ENCODE results near the gene TMEM150A.

The TMEM150A gene

GRCh38 chr2:85602476-85603234, at the start of gene TMEM150A:
TMEM150A (minus strand) TSS chr2:85602698; CDS start chr2:85601948, 750 bp downstream.
- H3K4me3 ChIP-seq (ENCODE audit: control insufficient read depth, low read depth, low read length), result peak within 1 kb of the TSS; percentile 92
- DNase-seq (ENCODE audit: low read depth), result peak; percentile 84

GRCh38 chr2:85652056-85652455, 49.6 kb upstream of the TMEM150A start:
- no peak for DNase-seq (ENCODE audit: low read depth)
- no peak overlapping the region for H3K4me3 ChIP-seq (ENCODE audit: control insufficient read depth, low read depth, low read length)
- no peak for TF ChIP-seq CTCF (conservative IDR thresholded peaks at IDR 0.05; ENCODE audit: control insufficient read depth, insufficient read depth, low read depth, low read length)

More at GRCh38 chr2:85602476-85603234, at the start of gene TMEM150A:
- no peak for TF ChIP-seq CTCF (conservative IDR thresholded peaks at IDR 0.05; ENCODE audit: control insufficient read depth, insufficient read depth, low read depth, low read length)

GRCh38 chr2:85651097-85651496, 48.6 kb upstream of the TMEM150A start:
- H3K4me3 ChIP-seq (ENCODE audit: control insufficient read depth, low read depth, low read length), result no peak overlapping the region
- no peak for DNase-seq (ENCODE audit: low read depth)
- TF ChIP-seq CTCF (conservative IDR thresholded peaks at IDR 0.05; ENCODE audit: control insufficient read depth, insufficient read depth, low read depth, low read length), result no peak

- no peak for DNase-seq (ENCODE audit: low read depth)
- TF ChIP-seq CTCF (conservative IDR thresholded peaks at IDR 0.05; ENCODE audit: control insufficient read depth, insufficient read depth, low read depth, low read length), result no peak
- no peak overlapping the region for H3K4me3 ChIP-seq (ENCODE audit: control insufficient read depth, low read depth, low read length)
These were observed 48.0 kb upstream of the TMEM150A start for GRCh38 chr2:85650456-85650855.

- no peak overlapping the region for H3K4me3 ChIP-seq (ENCODE audit: control insufficient read depth, low read depth, low read length)
- peak; percentile 60 for DNase-seq (ENCODE audit: low read depth)
These were observed 47.0 kb upstream of the TMEM150A start for GRCh38 chr2:85649201-85650190.

More at GRCh38 chr2:85649201-85650190, 47.0 kb upstream of the TMEM150A start:
- TF ChIP-seq CTCF (conservative IDR thresholded peaks at IDR 0.05; ENCODE audit: control insufficient read depth, insufficient read depth, low read depth, low read length), result no peak
